ENCODE measurements around the gene FAT4. TPM values are rescaled to one million over a fixed set of nuclear protein-coding genes. Genes with fewer than 3 reads are reported as not detected.

FAT4 gene
- total and polyA plus RNA-seq, 2 of the 8 experiments (the other 6 are each of a cell fraction or from before 2014, with no cell fraction given) = 1.3 to 5.3 TPM

DNA sequence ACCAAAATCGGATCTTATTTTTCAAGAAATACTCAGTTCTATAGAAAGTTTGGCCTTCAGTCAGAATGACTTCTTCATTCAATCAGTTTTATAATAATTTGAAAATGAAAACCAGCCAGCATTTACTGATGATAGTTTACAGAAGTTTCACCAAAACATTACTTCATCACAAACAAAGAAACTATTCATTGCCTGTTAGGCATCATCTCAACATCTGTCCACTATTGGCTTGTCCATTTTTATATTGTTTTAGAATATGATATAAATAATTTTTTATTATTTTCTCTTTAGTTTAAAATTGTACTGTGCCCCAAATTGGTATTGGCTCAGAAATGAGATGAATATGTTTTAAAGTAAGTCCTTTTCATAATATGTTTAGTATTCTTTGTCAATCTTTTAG, 38.4 kb downstream of the FAT4 start (continued):
- TF ChIP-seq, protein P1, sequence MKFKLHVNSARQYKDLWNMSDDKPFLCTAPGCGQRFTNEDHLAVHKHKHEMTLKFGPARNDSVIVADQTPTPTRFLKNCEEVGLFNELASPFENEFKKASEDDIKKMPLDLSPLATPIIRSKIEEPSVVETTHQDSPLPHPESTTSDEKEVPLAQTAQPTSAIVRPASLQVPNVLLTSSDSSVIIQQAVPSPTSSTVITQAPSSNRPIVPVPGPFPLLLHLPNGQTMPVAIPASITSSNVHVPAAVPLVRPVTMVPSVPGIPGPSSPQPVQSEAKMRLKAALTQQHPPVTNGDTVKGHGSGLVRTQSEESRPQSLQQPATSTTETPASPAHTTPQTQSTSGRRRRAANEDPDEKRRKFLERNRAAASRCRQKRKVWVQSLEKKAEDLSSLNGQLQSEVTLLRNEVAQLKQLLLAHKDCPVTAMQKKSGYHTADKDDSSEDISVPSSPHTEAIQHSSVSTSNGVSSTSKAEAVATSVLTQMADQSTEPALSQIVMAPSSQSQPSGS (IDR thresholded peaks at IDR 0.05; ENCODE audit: low read length) = no peak
- TF ChIP-seq BCL11A (IDR thresholded peaks at IDR 0.05; ENCODE audit: low read depth in 2 of 2, low read length in 2 of 2) (no peak), SRF (IDR thresholded peaks at IDR 0.05; ENCODE audit: low read depth, low read length) (no peak), RBBP5 (IDR thresholded peaks at IDR 0.05; ENCODE audit: borderline replicate concordance, low read depth, low read length) (no peak), HDAC6 (IDR thresholded peaks at IDR 0.05; ENCODE audit: low read depth, low read length) (no peak), KDM5A (IDR thresholded peaks at IDR 0.05; ENCODE audit: low read length) (no peak), NANOG (IDR thresholded peaks at IDR 0.05; ENCODE audit: insufficient read depth, low read depth, low read length, poor library complexity, severe bottlenecking) (no peak), SAP30 (IDR thresholded peaks at IDR 0.05; ENCODE audit: insufficient read depth, insufficient replicate concordance, low read length) (no peak)
- TF ChIP-seq, protein P2, sequence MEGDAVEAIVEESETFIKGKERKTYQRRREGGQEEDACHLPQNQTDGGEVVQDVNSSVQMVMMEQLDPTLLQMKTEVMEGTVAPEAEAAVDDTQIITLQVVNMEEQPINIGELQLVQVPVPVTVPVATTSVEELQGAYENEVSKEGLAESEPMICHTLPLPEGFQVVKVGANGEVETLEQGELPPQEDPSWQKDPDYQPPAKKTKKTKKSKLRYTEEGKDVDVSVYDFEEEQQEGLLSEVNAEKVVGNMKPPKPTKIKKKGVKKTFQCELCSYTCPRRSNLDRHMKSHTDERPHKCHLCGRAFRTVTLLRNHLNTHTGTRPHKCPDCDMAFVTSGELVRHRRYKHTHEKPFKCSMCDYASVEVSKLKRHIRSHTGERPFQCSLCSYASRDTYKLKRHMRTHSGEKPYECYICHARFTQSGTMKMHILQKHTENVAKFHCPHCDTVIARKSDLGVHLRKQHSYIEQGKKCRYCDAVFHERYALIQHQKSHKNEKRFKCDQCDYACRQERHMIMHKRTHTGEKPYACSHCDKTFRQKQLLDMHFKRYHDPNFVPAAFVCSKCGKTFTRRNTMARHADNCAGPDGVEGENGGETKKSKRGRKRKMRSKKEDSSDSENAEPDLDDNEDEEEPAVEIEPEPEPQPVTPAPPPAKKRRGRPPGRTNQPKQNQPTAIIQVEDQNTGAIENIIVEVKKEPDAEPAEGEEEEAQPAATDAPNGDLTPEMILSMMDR (IDR thresholded peaks at IDR 0.05; ENCODE audit: control extremely low read depth in 1 of 3, insufficient read depth in 1 of 3, low read depth in 1 of 3, low read length in 3 of 3) = no peak
